IMR-90 (cell line): ENCODE results near the gene JAK1. TPM values are rescaled to one million over a fixed set of nuclear protein-coding genes. Genes with fewer than 3 reads are reported as not detected.
A peak's percentile ranks its signal among the peaks of the same experiment; 100 is the strongest.

ENCODE experiments used
- ATAC-seq: fragments of 200-7000 bp; cut with Tn5 transposase; 2 replicates; pipeline ENCODE4 v1.9.1; 2020; ENCODE audit warnings: low read depth, mild to moderate bottlenecking, moderate library complexity
- BruUV-seq: library from RNA; stranded (reverse); fragments of 400-500 nt; replicated peaks from 2 replicates; lab custom pipeline; 2021; lab: Mats Ljungman, UMichigan
- CTCF ChIA-PET: fragments of 300-600 bp; formaldehyde crosslinking; extraction: SDS; loops from one replicate; lab custom pipeline; 2021; ENCODE audit warnings: antibody characterized with exemption; lab: Yijun Ruan, JAX
- POLR2A ChIA-PET: fragments of 300-600 bp; sonication (Branson Sonifier 250); formaldehyde crosslinking; loops from one replicate; lab custom pipeline; 2022; ENCODE audit warnings: antibody characterized with exemption; ENCODE audit not compliant: unreplicated experiment; lab: Charles Lee
- DNase-seq: peaks from one replicate; pipeline ENCODE4 v3.0.0; 2013
- H2AFZ ChIP-seq: replicated peaks from 2 replicates; pipeline ENCODE3; 2013; ENCODE audit warnings: low read length, mild to moderate bottlenecking; ENCODE audit not compliant: poor library complexity
- H2AK5ac ChIP-seq: 2 replicates; pipeline ENCODE4 v1.6.1; 2013; ENCODE audit warnings: low read depth, low read length, inconsistent platforms
- H2AK9ac ChIP-seq: replicated peaks from 2 replicates; pipeline ENCODE3; 2013; ENCODE audit warnings: mild to moderate bottlenecking, low read depth, low read length, moderate library complexity; ENCODE audit not compliant: poor library complexity
- H2BK120ac ChIP-seq: 2 replicates; pipeline ENCODE4 v1.6.1; 2013; ENCODE audit warnings: low read depth, low read length, inconsistent platforms
- H2BK15ac ChIP-seq: 3 replicates; pipeline ENCODE4 v1.6.1; 2013; ENCODE audit warnings: low read depth, low read length, inconsistent platforms
- H2BK20ac ChIP-seq: 2 replicates; pipeline ENCODE4 v1.6.1; 2013; ENCODE audit warnings: low read depth, mild to moderate bottlenecking, inconsistent platforms, low read length, moderate library complexity
- H2BK5ac ChIP-seq: 2 replicates; pipeline ENCODE4 v1.6.1; 2013; ENCODE audit warnings: mild to moderate bottlenecking, low read depth, low read length, inconsistent platforms; ENCODE audit not compliant: poor library complexity, severe bottlenecking
- H3K14ac ChIP-seq: replicated peaks from 2 replicates; pipeline ENCODE4 v1.6.1; 2013; ENCODE audit warnings: low read depth, low read length, inconsistent platforms
- H3K18ac ChIP-seq: 2 replicates; pipeline ENCODE4 v1.6.1; 2013; ENCODE audit warnings: low read depth, low read length, control low read depth
- H3K23ac ChIP-seq: 2 replicates; pipeline ENCODE4 v1.6.1; 2013; ENCODE audit warnings: low read depth, low read length, inconsistent platforms
- H3K27ac ChIP-seq: 2 replicates; pipeline ENCODE4 v1.5.1; 2013; ENCODE audit warnings: mild to moderate bottlenecking, control low read depth, low read length; ENCODE audit not compliant: insufficient read depth
- H3K27me3 ChIP-seq: 2 replicates; pipeline ENCODE4 v1.6.1; 2013; ENCODE audit warnings: low read length; ENCODE audit not compliant: control insufficient read depth, insufficient read depth
- H3K36me3 ChIP-seq: 2 replicates; pipeline ENCODE4 v1.6.1; 2013; ENCODE audit warnings: low read length, mixed read lengths; ENCODE audit not compliant: control insufficient read depth, insufficient read depth
- H3K4ac ChIP-seq: 2 replicates; pipeline ENCODE4 v1.6.1; 2013; ENCODE audit warnings: low read depth, low read length, inconsistent platforms
- H3K4me1 ChIP-seq: 2 replicates; pipeline ENCODE4 v1.6.1; 2013; ENCODE audit warnings: low read length, mixed read lengths; ENCODE audit not compliant: control insufficient read depth, insufficient read depth
- H3K4me2 ChIP-seq: 2 replicates; pipeline ENCODE4 v1.6.1; 2013; ENCODE audit warnings: low read depth, mild to moderate bottlenecking, control low read depth, low read length, moderate library complexity
- H3K4me3 ChIP-seq: 2 replicates; pipeline ENCODE4 v1.5.1; 2013; ENCODE audit warnings: low read depth, mild to moderate bottlenecking, control low read depth, low read length, moderate library complexity; ENCODE audit not compliant: insufficient read depth
- H3K56ac ChIP-seq: 2 replicates; pipeline ENCODE4 v1.6.1; 2013; ENCODE audit warnings: low read length, inconsistent platforms; ENCODE audit not compliant: insufficient read depth; ENCODE audit errors: extremely low read depth
- H3K79me1 ChIP-seq, 2 experiments: 2 replicates each; pipeline ENCODE4 v1.6.1; 2013; ENCODE audit warnings: low read length in 2 of 2, inconsistent platforms in 1 of 2, low read depth in 1 of 2
- H3K9ac ChIP-seq: 2 replicates; pipeline ENCODE4 v1.6.1; 2013; ENCODE audit warnings: low read depth, low read length, control low read depth
- H3K9me1 ChIP-seq: 2 replicates; pipeline ENCODE4 v1.6.1; 2013; ENCODE audit warnings: low read length, inconsistent platforms; ENCODE audit not compliant: insufficient read depth
- H3K9me3 ChIP-seq: 2 replicates; pipeline ENCODE4 v1.6.1; 2013; ENCODE audit warnings: low read length; ENCODE audit not compliant: control insufficient read depth, insufficient read depth
- H4K20me1 ChIP-seq: 2 replicates; pipeline ENCODE4 v1.6.1; 2013; ENCODE audit warnings: low read length, inconsistent platforms; ENCODE audit not compliant: insufficient read depth
- H4K5ac ChIP-seq: 2 replicates; pipeline ENCODE4 v1.6.1; 2013; ENCODE audit warnings: mild to moderate bottlenecking, low read depth, low read length, control low read depth
- H4K8ac ChIP-seq, 2 experiments: 2 replicates each; pipeline ENCODE4 v1.6.1; 2013; ENCODE audit warnings: low read depth in 2 of 2, low read length in 2 of 2, control low read depth in 1 of 2, inconsistent platforms in 1 of 2
- H4K91ac ChIP-seq: 2 replicates; pipeline ENCODE4 v1.6.1; 2013; ENCODE audit warnings: low read depth, low read length, inconsistent platforms; ENCODE audit not compliant: insufficient read depth
- BHLHE40 ChIP-seq: fragments of 150-350 bp; IDR thresholded peaks from 2 replicates; pipeline ENCODE4 v1.6.1; 2016; ENCODE audit warnings: mild to moderate bottlenecking, low read depth, low read length
- CEBPB ChIP-seq: IDR thresholded peaks from 2 replicates; pipeline ENCODE4 v1.6.1; 2012; ENCODE audit warnings: low read depth, low read length, improper control_type of control experiment
- CHD1 ChIP-seq: IDR thresholded peaks from 2 replicates; pipeline ENCODE4 v1.6.1; 2012; ENCODE audit warnings: low read depth, low read length, improper control_type of control experiment
- FOS ChIP-seq: fragments of 150-350 bp; IDR thresholded peaks from 2 replicates; pipeline ENCODE4 v1.6.1; 2016; ENCODE audit warnings: low read depth, low read length
- MAFK ChIP-seq: IDR thresholded peaks from 2 replicates; pipeline ENCODE4 v1.6.1; 2012; ENCODE audit warnings: low read depth, low read length, improper control_type of control experiment
- MAZ ChIP-seq: IDR thresholded peaks from 2 replicates; pipeline ENCODE4 v1.6.1; 2012; ENCODE audit warnings: low read depth, mild to moderate bottlenecking, low read length, improper control_type of control experiment, moderate library complexity, borderline replicate concordance
- MXI1 ChIP-seq: IDR thresholded peaks from 2 replicates; pipeline ENCODE4 v1.6.1; 2012; ENCODE audit warnings: low read depth, mild to moderate bottlenecking, low read length, moderate library complexity, borderline replicate concordance
- POLR2A ChIP-seq: IDR thresholded peaks from 2 replicates; pipeline ENCODE4 v1.6.1; 2012; ENCODE audit warnings: mild to moderate bottlenecking, low read depth, low read length
- RAD21 ChIP-seq: IDR thresholded peaks from 2 replicates; pipeline ENCODE4 v1.6.1; 2012; ENCODE audit warnings: low read length, improper control_type of control experiment
- RCOR1 ChIP-seq: IDR thresholded peaks from 2 replicates; pipeline ENCODE4 v1.6.1; 2012; ENCODE audit warnings: mild to moderate bottlenecking, low read length, improper control_type of control experiment; ENCODE audit not compliant: insufficient replicate concordance
- RFX5 ChIP-seq: IDR thresholded peaks from 2 replicates; pipeline ENCODE4 v1.8.0; 2012; ENCODE audit warnings: low read depth, mild to moderate bottlenecking, low read length, moderate library complexity
- USF2 ChIP-seq: fragments of 150-350 bp; IDR thresholded peaks from 2 replicates; pipeline ENCODE4 v1.6.1; 2017; ENCODE audit warnings: mild to moderate bottlenecking, antibody characterized with exemption, low read length, low read depth
- WGBS, 2 experiments: methylation state at CpG; one replicate each; pipeline versions ENCODE4 v1.1.5 to v1.1.7; 2013; ENCODE audit warnings: missing lambda C conversion rate in 2 of 2; ENCODE audit not compliant: insufficient read length in 1 of 2; ENCODE audit errors: extremely low coverage in 2 of 2; 5-methylcytosine and 5-hydroxymethylcytosine counted together
- dilution Hi-C: fragments of 300-500 bp; cut with HindIII; formaldehyde crosslinking; loops from one replicate; pipeline ENCODE4 v1.14.3; 2018; ENCODE audit warnings: low sequenced_read_pairs; ENCODE audit not compliant: unreplicated experiment
- in situ Hi-C: fragments of 300-500 bp; cut with MboI; formaldehyde crosslinking; loops from 3 replicates; pipeline ENCODE4 v1.14.3; 2019; ENCODE audit warnings: low sequenced_read_pairs, inconsistent platforms, mixed read lengths
- intact Hi-C: fragments of 100-400 bp; cut with micrococcal nuclease; formaldehyde crosslinking; loops from 2 replicates; pipeline ENCODE4 v1.10.0; 2022
- polyA plus RNA-seq, 3 experiments: library from polyadenylated mRNA; depleted of rRNA; stranded (reverse); fragments of >200 nt; gene quantifications; 2 replicates each; pipeline ENCODE4 v1.2.3, GENCODE V29; 2012; ENCODE audit warnings: low replicate concordance in 1 of 3
- total RNA-seq: library from RNA; depleted of rRNA; stranded (reverse); fragments of >200 nt; gene quantifications from 2 replicates; pipeline ENCODE4 v1.2.3, GENCODE V29; 2012
- TF ChIP-seq, protein P1 (sequence below): conservative IDR thresholded peaks from 2 replicates; pipeline ENCODE4 v1.5.1; 2012; ENCODE audit warnings: mild to moderate bottlenecking, low read depth, low read length, improper control_type of control experiment
- TF ChIP-seq, protein P2 (sequence below): fragments of 150-350 bp; IDR thresholded peaks from 2 replicates; pipeline ENCODE4 v1.6.1; 2016; ENCODE audit warnings: low read depth, mild to moderate bottlenecking, low read length, moderate library complexity, borderline replicate concordance

JAK1 gene
- total and polyA plus RNA-seq, 2 of the 4 experiments (the other 2 are of a cell fraction) = 76.9 to 103 TPM

DNA sequence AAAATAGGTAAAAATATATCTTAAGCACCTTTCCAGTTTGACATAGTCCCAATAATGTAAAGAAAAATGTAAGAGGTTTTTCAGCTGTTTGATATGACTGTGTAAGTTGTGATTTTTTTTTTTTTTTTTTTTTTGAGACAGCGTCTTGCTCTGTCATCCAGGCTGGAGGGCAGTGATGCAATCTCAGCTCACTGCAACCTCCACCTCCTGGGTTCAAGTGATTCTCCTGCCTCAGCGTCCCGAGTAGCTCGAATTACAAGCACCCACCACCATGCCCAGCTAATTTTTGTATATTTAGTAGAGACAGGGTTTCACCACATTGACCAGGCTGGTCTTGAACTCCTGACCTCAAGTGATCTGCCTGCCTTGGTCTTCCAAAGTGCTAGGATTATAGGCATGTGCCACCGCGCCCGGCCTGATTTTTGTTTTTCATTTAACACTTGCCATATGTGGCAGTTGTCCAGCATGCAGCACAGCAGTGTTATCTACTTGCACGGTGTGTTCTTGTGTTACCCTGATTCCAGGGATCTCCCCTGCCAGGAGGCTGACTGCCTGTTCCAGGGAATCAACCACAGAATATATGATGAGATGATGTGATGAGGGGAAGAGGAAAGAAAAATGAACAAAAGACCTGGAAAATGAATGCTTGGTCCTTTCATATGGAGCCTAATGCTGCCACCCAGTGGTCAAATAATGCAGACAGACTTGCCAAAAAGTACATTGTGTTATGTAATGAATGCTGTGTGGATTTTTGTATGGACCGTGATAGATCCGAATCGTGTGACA lies 142.5 kb downstream of the JAK1 start:
- ChIA-PET CTCF (interaction anchor here (0.5 to 1.1 kb wide), 5 partner anchors 10 to 1158 kb away, joined by 3 to 6 read pairs (median 5); partner anchors contain the start of gene RAVER2), POLR2A (no interaction called here)
- Histone ChIP-seq H4K5ac (no peak overlapping the region), H3K4me2 (peak overlapping the region; percentile 12; the same call in 1 of the 2 replicates), H3K4ac (no peak overlapping the region), H2AK9ac (no peak overlapping the region), H4K8ac (no peak overlapping the region; a peak in 1 of 4 replicates), H3K9me1 (no peaks in the 10 kb centered on the region), H3K79me1 (no peaks in the 10 kb centered on the region), H3K9me3 (no peaks in the 10 kb centered on the region), H2BK20ac (no peak overlapping the region), H3K18ac (no peak overlapping the region), H2AK5ac (no peak overlapping the region), H4K91ac (0 out of 2 replicates have a peak overlapping the region, but pooled peaks have one; percentile 26), H3K4me3 (no peak overlapping the region), H3K27me3 (no peaks in the 10 kb centered on the region), H3K9ac (no peak overlapping the region), H2BK5ac (no peak overlapping the region), H2BK120ac (no peak overlapping the region), H2BK15ac (no peak overlapping the region), H2AFZ (peak overlapping the region; percentile 47), H3K27ac (no peak overlapping the region), H3K14ac (no peak overlapping the region), H4K20me1 (no peaks in the 10 kb centered on the region), H3K4me1 (peaks cover 6% of the 10 kb centered on the region; the same call in 1 of the 2 replicates), H3K23ac (no peak overlapping the region), H3K56ac (no peak overlapping the region), H3K36me3 (no peaks in the 10 kb centered on the region)
- ATAC-seq = peak; percentile 82
- peak; percentile 81 for DNase-seq
- in situ Hi-C loops (loop anchor here (5.0 to 10.0 kb wide), 2 partner anchors 129 to 557 kb away; no protein-coding TSS in a partner anchor), intact Hi-C loops (loop anchor here (1.0 to 2.0 kb wide), 4 partner anchors 79 to 555 kb away; partner anchors contain the start of genes CACHD1 and RAVER2), dilution Hi-C loops (no loop called here)
- BruUV-seq = no TSS peak
- no CpG with 5 or more reads among the region's 11 CpGs for WGBS, 2 experiments
- TF ChIP-seq CHD1 (no peak), POLR2A (no peak), MAFK (no peak), USF2 (no peak), RFX5 (no peak), CEBPB (peak; percentile 72), RCOR1 (no peak), MXI1 (no peak), FOS (no peak), BHLHE40 (no peak), RAD21 (peak; percentile 91), MAZ (no peak)
- TF ChIP-seq, protein P1, sequence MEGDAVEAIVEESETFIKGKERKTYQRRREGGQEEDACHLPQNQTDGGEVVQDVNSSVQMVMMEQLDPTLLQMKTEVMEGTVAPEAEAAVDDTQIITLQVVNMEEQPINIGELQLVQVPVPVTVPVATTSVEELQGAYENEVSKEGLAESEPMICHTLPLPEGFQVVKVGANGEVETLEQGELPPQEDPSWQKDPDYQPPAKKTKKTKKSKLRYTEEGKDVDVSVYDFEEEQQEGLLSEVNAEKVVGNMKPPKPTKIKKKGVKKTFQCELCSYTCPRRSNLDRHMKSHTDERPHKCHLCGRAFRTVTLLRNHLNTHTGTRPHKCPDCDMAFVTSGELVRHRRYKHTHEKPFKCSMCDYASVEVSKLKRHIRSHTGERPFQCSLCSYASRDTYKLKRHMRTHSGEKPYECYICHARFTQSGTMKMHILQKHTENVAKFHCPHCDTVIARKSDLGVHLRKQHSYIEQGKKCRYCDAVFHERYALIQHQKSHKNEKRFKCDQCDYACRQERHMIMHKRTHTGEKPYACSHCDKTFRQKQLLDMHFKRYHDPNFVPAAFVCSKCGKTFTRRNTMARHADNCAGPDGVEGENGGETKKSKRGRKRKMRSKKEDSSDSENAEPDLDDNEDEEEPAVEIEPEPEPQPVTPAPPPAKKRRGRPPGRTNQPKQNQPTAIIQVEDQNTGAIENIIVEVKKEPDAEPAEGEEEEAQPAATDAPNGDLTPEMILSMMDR = peak; percentile 87
- TF ChIP-seq, protein P2, sequence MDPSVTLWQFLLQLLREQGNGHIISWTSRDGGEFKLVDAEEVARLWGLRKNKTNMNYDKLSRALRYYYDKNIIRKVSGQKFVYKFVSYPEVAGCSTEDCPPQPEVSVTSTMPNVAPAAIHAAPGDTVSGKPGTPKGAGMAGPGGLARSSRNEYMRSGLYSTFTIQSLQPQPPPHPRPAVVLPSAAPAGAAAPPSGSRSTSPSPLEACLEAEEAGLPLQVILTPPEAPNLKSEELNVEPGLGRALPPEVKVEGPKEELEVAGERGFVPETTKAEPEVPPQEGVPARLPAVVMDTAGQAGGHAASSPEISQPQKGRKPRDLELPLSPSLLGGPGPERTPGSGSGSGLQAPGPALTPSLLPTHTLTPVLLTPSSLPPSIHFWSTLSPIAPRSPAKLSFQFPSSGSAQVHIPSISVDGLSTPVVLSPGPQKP = no peak
